PC-9 (cell line): ENCODE results near the gene ERP27. TPM values are rescaled to one million over a fixed set of nuclear protein-coding genes. Genes with fewer than 3 reads are reported as not detected.

Source experiments
- BruUV-seq: library from RNA; stranded (reverse); fragments of 400-500 nt; replicated peaks from 2 replicates; lab custom pipeline; 2021; lab: Mats Ljungman, UMichigan
- CTCF ChIA-PET: fragments of 300-600 bp; sonication (Branson Sonifier 250); formaldehyde crosslinking; loops from one replicate; lab custom pipeline; 2022; ENCODE audit warnings: antibody characterized with exemption; lab: Charles Lee
- POLR2A ChIA-PET: fragments of 300-600 bp; sonication (Branson Sonifier 250); formaldehyde crosslinking; loops from one replicate; lab custom pipeline; 2022; ENCODE audit warnings: antibody characterized with exemption; ENCODE audit not compliant: unreplicated experiment; lab: Charles Lee
- DNase-seq, 2 experiments: peaks; one replicate each; pipeline versions ENCODE4 v3.0.0 to v3.0.0-alpha.2; 2015 to 2022; ENCODE audit warnings: mixed read lengths in 1 of 2
- H2AFZ ChIP-seq: fragments of 200-600 bp; sonication (generic); 2 replicates; pipeline ENCODE4 v1.8.1; 2017; ENCODE audit warnings: antibody characterized with exemption
- H3F3A ChIP-seq: fragments of 200-600 bp; sonication (generic); 2 replicates; pipeline ENCODE4 v1.8.1; 2017; ENCODE audit warnings: antibody characterized with exemption, mild to moderate bottlenecking, low read depth; ENCODE audit not compliant: insufficient read depth
- H3K27ac ChIP-seq: fragments of 200-600 bp; sonication (generic); 2 replicates; pipeline ENCODE4 v1.6.1; 2016; ENCODE audit warnings: mixed run types
- H3K27me3 ChIP-seq: fragments of 200-600 bp; sonication (generic); 2 replicates; pipeline ENCODE4 v1.6.1; 2016; ENCODE audit warnings: low read depth, mixed run types; ENCODE audit not compliant: insufficient read depth
- H3K36me3 ChIP-seq: fragments of 200-600 bp; sonication (generic); 2 replicates; pipeline ENCODE4 v1.6.1; 2016; ENCODE audit warnings: low read depth, mixed run types
- H3K4me1 ChIP-seq: fragments of 200-600 bp; sonication (generic); replicated peaks from 2 replicates; pipeline ENCODE4 v1.6.1; 2016; ENCODE audit warnings: mixed run types; ENCODE audit not compliant: insufficient read depth
- H3K4me2 ChIP-seq: fragments of 200-600 bp; sonication (generic); 2 replicates; pipeline ENCODE4 v1.6.1; 2017; ENCODE audit warnings: mixed run types
- H3K4me3 ChIP-seq: fragments of 200-600 bp; sonication (generic); 2 replicates; pipeline ENCODE4 v1.6.1; 2016; ENCODE audit warnings: mixed run types
- H3K79me2 ChIP-seq: fragments of 200-600 bp; sonication (generic); 2 replicates; pipeline ENCODE4 v1.6.1; 2017; ENCODE audit warnings: low read depth, mixed run types
- H3K9me2 ChIP-seq: fragments of 200-600 bp; sonication (generic); 2 replicates; pipeline ENCODE4 v1.8.1; 2017; ENCODE audit warnings: mild to moderate bottlenecking; ENCODE audit not compliant: insufficient read depth
- H3K9me3 ChIP-seq: fragments of 200-600 bp; sonication (generic); 2 replicates; pipeline ENCODE4 v1.8.1; 2016; ENCODE audit warnings: low read depth; ENCODE audit not compliant: insufficient read depth
- H4K20me1 ChIP-seq: fragments of 200-600 bp; sonication (generic); 2 replicates; pipeline ENCODE4 v1.8.1; 2017; ENCODE audit not compliant: insufficient read depth
- EZH2 ChIP-seq: fragments of 200-600 bp; sonication (generic); IDR thresholded peaks from 2 replicates; pipeline ENCODE4 v1.8.0; 2017; ENCODE audit warnings: antibody characterized with exemption, low read depth
- intact Hi-C: fragments of 100-400 bp; cut with micrococcal nuclease; formaldehyde crosslinking; loops from one replicate; pipeline ENCODE4 v1.10.0; 2022; ENCODE audit not compliant: unreplicated experiment
- total RNA-seq: library from RNA; stranded (reverse); gene quantifications from 2 replicates; pipeline ENCODE4 v1.2.3, GENCODE V29; 2021
- TF ChIP-seq, protein P1 (sequence below): fragments of 200-600 bp; sonication (generic); conservative IDR thresholded peaks from 2 replicates; pipeline ENCODE4 v1.6.1; 2017; ENCODE audit warnings: mixed run types, antibody characterized with exemption, mild to moderate bottlenecking, moderate library complexity

The ERP27 gene
- total RNA-seq, 1 experiment from 2014 or later = 33.4 TPM

DNA sequence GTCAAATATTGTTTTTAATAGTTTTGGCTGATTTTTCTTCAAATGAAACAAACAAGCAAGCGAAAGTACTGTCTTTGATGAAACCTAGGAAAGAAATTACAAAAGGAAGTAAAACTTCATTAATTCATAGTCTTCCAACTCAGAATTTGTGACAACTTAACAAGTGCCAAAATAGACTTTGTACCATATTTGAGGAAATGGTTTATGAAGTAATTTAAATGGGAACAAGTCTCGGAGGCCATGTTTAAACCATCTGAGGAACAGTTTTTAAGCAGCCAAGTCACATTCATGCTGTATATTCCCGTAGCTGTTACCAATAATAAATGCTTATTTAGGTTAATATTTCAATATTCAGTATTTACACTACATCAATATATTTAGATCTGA lies 23.8 kb upstream of the ERP27 start:
- Histone ChIP-seq H3K27ac (peak overlapping the region; percentile 83), H3K79me2 (peaks cover 35% of the 10 kb centered on the region), H3K9me3 (no peaks in the 10 kb centered on the region), H4K20me1 (no peaks in the 10 kb centered on the region), H3K4me3 (peak overlapping the region; percentile 54), H2AFZ (peak overlapping the region; percentile 71), H3K36me3 (0 out of 2 replicates have a peak, but pooled peaks cover 5% of the 10 kb centered on the region), H3K4me2 (peak overlapping the region; percentile 81), H3F3A (peaks cover 29% of the 10 kb centered on the region), H3K4me1 (peaks cover 53% of the 10 kb centered on the region), H3K27me3 (no peaks in the 10 kb centered on the region), H3K9me2 (no peaks in the 10 kb centered on the region)
- BruUV-seq = no TSS peak
- intact Hi-C loops = no loop called here
- TF ChIP-seq, protein P1, sequence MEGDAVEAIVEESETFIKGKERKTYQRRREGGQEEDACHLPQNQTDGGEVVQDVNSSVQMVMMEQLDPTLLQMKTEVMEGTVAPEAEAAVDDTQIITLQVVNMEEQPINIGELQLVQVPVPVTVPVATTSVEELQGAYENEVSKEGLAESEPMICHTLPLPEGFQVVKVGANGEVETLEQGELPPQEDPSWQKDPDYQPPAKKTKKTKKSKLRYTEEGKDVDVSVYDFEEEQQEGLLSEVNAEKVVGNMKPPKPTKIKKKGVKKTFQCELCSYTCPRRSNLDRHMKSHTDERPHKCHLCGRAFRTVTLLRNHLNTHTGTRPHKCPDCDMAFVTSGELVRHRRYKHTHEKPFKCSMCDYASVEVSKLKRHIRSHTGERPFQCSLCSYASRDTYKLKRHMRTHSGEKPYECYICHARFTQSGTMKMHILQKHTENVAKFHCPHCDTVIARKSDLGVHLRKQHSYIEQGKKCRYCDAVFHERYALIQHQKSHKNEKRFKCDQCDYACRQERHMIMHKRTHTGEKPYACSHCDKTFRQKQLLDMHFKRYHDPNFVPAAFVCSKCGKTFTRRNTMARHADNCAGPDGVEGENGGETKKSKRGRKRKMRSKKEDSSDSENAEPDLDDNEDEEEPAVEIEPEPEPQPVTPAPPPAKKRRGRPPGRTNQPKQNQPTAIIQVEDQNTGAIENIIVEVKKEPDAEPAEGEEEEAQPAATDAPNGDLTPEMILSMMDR = no peak
- TF ChIP-seq EZH2 = no peak
- no peak for DNase-seq
- CTCF ChIA-PET = interaction anchor here (0.6 kb wide), 1 partner anchor 736 kb away, joined by 3 read pairs; no protein-coding TSS in a partner anchor
- POLR2A ChIA-PET = interaction anchor here (0.6 kb wide), 1 partner anchor 33 kb away, joined by 4 read pairs; no protein-coding TSS in a partner anchor

- peak within 1 kb of the TSS; percentile 71 for H2AFZ ChIP-seq
- peaks cover 40% of the 10 kb centered on the region for H3K79me2 ChIP-seq
- peak; percentile 53 to 83 for DNase-seq
- no peaks in the 10 kb centered on the region for H3K9me3 ChIP-seq
- H3K27ac ChIP-seq = peak within 1 kb of the TSS; percentile 83
- ChIA-PET POLR2A (interaction anchor here (0.6 kb wide), 3 partner anchors 14 to 33 kb away, joined by 3 to 6 read pairs (median 4); no protein-coding TSS in a partner anchor), CTCF (interaction anchor here (0.6 kb wide), 1 partner anchor 736 kb away, joined by 3 read pairs; no protein-coding TSS in a partner anchor)
- no peaks in the 10 kb centered on the region for H3K9me2 ChIP-seq
- peak within 1 kb of the TSS; percentile 81 for H3K4me2 ChIP-seq
- TSS peak; percentile 81 for BruUV-seq
- H3K4me1 ChIP-seq = peaks cover 53% of the 10 kb centered on the region
- H3K27me3 ChIP-seq = no peaks in the 10 kb centered on the region
- intact Hi-C loops = loop anchor here (1.0 to 2.0 kb wide), 4 partner anchors 9 to 187 kb away; a partner anchor contains a TSS
- no peak for TF ChIP-seq EZH2
- TF ChIP-seq, protein P1 = no peak
- 0 out of 2 replicates have a peak, but pooled peaks cover 5% of the 10 kb centered on the region for H3K36me3 ChIP-seq
- H3K4me3 ChIP-seq = peak within 1 kb of the TSS; percentile 54
- peaks cover 29% of the 10 kb centered on the region for H3F3A ChIP-seq
- H4K20me1 ChIP-seq = no peaks in the 10 kb centered on the region
These were observed 23.3 kb upstream of the ERP27 start, which contains the start of gene ARHGDIB for GRCh38 chr12:14961466-14962152. TSS of gene ARHGDIB (minus strand) at chr12:14961601. CDS start at chr12:14950712, 10,889 bp downstream.

- intact Hi-C loops = loop anchor here (1.0 to 2.0 kb wide), 4 partner anchors 9 to 186 kb away; a partner anchor contains a TSS
- H3K27ac ChIP-seq = peak overlapping the region; percentile 83
These were observed 22.5 kb upstream of the ERP27 start for GRCh38 chr12:14960548-14961465.

More at GRCh38 chr12:14960548-14961465, 22.5 kb upstream of the ERP27 start:
- H3K9me3 ChIP-seq = no peaks in the 10 kb centered on the region
- peak; percentile 84 to 85 for DNase-seq
- peaks cover 53% of the 10 kb centered on the region for H3K4me1 ChIP-seq
- ChIA-PET POLR2A (interaction anchor here (0.6 kb wide), 1 partner anchor 29 kb away, joined by 3 read pairs; no protein-coding TSS in a partner anchor), CTCF (no interaction called here)
- TSS peak; percentile 40 for BruUV-seq
- no peaks in the 10 kb centered on the region for H3K9me2 ChIP-seq
- no peaks in the 10 kb centered on the region for H4K20me1 ChIP-seq
- H3F3A ChIP-seq = peaks cover 29% of the 10 kb centered on the region
- H3K79me2 ChIP-seq = peaks cover 47% of the 10 kb centered on the region
- peak overlapping the region; percentile 71 for H2AFZ ChIP-seq
- H3K4me2 ChIP-seq = peak overlapping the region; percentile 81
- H3K36me3 ChIP-seq = 0 out of 2 replicates have a peak, but pooled peaks cover 5% of the 10 kb centered on the region
- H3K27me3 ChIP-seq = no peaks in the 10 kb centered on the region
- TF ChIP-seq, protein P1 = no peak
- TF ChIP-seq EZH2 = no peak
- peak overlapping the region; percentile 54 for H3K4me3 ChIP-seq
